Calu3 (cell line): Measurements from ENCODE around the gene CLASP2. TPM values are rescaled to one million over a fixed set of nuclear protein-coding genes. Genes with fewer than 3 reads are reported as not detected.
A peak's percentile ranks its signal among the peaks of the same experiment; 100 is the strongest.

Source experiments
- BruUV-seq: library from RNA; stranded (reverse); fragments of 400-500 nt; replicated peaks from 2 replicates; lab custom pipeline; 2021; lab: Mats Ljungman, UMichigan
- CTCF ChIA-PET: fragments of 300-600 bp; sonication (Branson Sonifier 250); formaldehyde crosslinking; loops from one replicate; lab custom pipeline; 2022; ENCODE audit warnings: antibody characterized with exemption; lab: Charles Lee
- DNase-seq: peaks from one replicate; pipeline ENCODE4 v3.0.0; 2022
- H3K27ac Mint-ChIP-seq: one replicate; pipeline ENCODE4 v1.8.0; 2022; ENCODE audit warnings: mixed read lengths; ENCODE audit not compliant: unreplicated experiment
- H3K27me3 Mint-ChIP-seq: one replicate; pipeline ENCODE4 v1.8.0; 2022; ENCODE audit warnings: mixed read lengths; ENCODE audit not compliant: unreplicated experiment
- H3K36me3 Mint-ChIP-seq: one replicate; pipeline ENCODE4 v1.8.0; 2022; ENCODE audit warnings: mild to moderate bottlenecking, moderate library complexity, mixed read lengths; ENCODE audit not compliant: insufficient read depth, unreplicated experiment
- H3K4me1 Mint-ChIP-seq: one replicate; pipeline ENCODE4 v1.8.0; 2022; ENCODE audit warnings: mild to moderate bottlenecking, low read depth, mixed read lengths; ENCODE audit not compliant: unreplicated experiment
- H3K4me3 Mint-ChIP-seq: one replicate; pipeline ENCODE4 v1.8.0; 2022; ENCODE audit warnings: mild to moderate bottlenecking, low read depth, moderate library complexity, mixed read lengths; ENCODE audit not compliant: unreplicated experiment
- H3K9me3 Mint-ChIP-seq: one replicate; pipeline ENCODE4 v1.8.0; 2022; ENCODE audit warnings: low read depth, mixed read lengths; ENCODE audit not compliant: unreplicated experiment
- intact Hi-C: fragments of 100-400 bp; cut with micrococcal nuclease; formaldehyde crosslinking; loops from one replicate; pipeline ENCODE4 v1.10.0; 2022; ENCODE audit not compliant: unreplicated experiment
- total RNA-seq: library from RNA; stranded (reverse); gene quantifications from 2 replicates; pipeline ENCODE4 v1.2.3, GENCODE V29; 2022
- TF ChIP-seq, protein P1 (sequence below): fragments of 200-600 bp; IDR thresholded peaks from one replicate; pipeline ENCODE4 v1.8.0; 2022; ENCODE audit warnings: antibody characterized with exemption; ENCODE audit not compliant: unreplicated experiment

Gene CLASP2
- total RNA-seq, 1 experiment from 2014 or later, result 56.4 TPM

DNA sequence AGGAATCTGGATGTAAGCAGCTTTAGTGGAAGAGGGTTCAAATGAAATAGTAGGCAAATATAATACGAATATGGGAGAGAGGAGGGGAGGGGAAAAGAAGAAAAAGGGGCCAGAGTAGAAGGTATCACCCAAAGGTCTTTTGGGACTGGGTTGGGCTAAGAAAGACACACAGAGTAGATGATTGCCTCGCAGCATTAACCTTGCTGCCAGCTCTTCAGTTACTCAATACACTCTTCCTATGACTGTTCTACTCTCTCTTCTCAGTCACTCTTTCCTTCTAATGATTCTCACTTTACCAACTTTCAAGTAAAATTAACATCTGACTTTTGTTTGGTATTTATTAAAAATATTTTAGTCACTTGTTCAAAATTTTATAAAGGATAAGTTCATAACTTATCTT is 52.8 kb downstream of the CLASP2 start:
- Mint-ChIP-seq H3K9me3 (no peaks in the 10 kb centered on the region), H3K27me3 (no peaks in the 10 kb centered on the region), H3K36me3 (no peaks in the 10 kb centered on the region), H3K27ac (no peak overlapping the region), H3K4me1 (peaks cover 12% of the 10 kb centered on the region), H3K4me3 (no peak overlapping the region)
- no TSS peak for BruUV-seq
- intact Hi-C loops, result no loop called here
- CTCF ChIA-PET, result no interaction called here
- TF ChIP-seq, protein P1, sequence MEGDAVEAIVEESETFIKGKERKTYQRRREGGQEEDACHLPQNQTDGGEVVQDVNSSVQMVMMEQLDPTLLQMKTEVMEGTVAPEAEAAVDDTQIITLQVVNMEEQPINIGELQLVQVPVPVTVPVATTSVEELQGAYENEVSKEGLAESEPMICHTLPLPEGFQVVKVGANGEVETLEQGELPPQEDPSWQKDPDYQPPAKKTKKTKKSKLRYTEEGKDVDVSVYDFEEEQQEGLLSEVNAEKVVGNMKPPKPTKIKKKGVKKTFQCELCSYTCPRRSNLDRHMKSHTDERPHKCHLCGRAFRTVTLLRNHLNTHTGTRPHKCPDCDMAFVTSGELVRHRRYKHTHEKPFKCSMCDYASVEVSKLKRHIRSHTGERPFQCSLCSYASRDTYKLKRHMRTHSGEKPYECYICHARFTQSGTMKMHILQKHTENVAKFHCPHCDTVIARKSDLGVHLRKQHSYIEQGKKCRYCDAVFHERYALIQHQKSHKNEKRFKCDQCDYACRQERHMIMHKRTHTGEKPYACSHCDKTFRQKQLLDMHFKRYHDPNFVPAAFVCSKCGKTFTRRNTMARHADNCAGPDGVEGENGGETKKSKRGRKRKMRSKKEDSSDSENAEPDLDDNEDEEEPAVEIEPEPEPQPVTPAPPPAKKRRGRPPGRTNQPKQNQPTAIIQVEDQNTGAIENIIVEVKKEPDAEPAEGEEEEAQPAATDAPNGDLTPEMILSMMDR, result no peak
- DNase-seq, result no peak

DNA sequence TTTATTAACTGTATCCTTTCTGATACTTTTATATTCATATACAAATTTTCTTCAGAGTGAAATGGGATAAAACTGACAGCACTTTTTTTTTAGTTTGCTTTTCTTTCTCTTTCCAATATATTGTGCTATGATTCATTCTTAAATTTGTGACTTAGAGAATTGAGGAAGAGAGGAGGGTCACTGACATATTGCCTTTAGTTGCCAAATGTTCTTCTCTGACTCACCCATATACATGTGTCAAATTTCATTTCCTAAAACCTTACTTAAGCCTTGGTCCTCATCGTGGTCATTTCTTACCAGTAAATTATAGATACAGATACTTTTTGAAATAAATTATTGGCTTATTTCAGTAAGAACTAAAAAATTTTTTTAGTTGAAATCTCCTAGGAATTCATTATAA is 53.9 kb downstream of the CLASP2 start:
- no peaks in the 10 kb centered on the region for H3K27me3 Mint-ChIP-seq
- H3K27ac Mint-ChIP-seq, result no peak overlapping the region
- CTCF ChIA-PET, result no interaction called here
- no peaks in the 10 kb centered on the region for H3K9me3 Mint-ChIP-seq
- no TSS peak for BruUV-seq
- intact Hi-C loops, result no loop called here
- H3K4me3 Mint-ChIP-seq, result no peak overlapping the region
- peaks cover 20% of the 10 kb centered on the region for H3K4me1 Mint-ChIP-seq
- no peaks in the 10 kb centered on the region for H3K36me3 Mint-ChIP-seq
- no peak for DNase-seq
- TF ChIP-seq, protein P1, result no peak

DNA sequence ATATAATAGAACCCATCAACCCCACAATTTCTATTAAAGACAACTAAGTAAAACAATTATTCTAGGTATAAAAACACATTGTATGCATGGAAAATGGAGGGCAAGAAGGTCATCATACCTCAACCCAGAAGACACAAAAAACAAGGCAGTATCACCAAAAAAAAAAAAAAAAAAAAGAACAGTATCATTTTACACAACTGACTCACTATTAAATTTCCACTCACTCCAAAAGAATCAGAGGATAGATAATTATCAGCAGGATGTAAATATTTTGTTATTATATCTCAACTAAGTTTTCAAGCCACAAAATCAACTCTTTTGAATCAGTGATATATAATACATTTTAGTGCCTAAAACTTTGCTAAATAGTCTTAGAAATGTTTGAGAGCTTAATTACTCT is 55.0 kb downstream of the CLASP2 start:
- intact Hi-C loops, result no loop called here
- no peak overlapping the region for H3K4me3 Mint-ChIP-seq
- H3K4me1 Mint-ChIP-seq, result peaks cover 30% of the 10 kb centered on the region
- CTCF ChIA-PET, result no interaction called here
- H3K27me3 Mint-ChIP-seq, result no peaks in the 10 kb centered on the region
- TF ChIP-seq, protein P1, result no peak
- no TSS peak for BruUV-seq
- DNase-seq, result no peak
- no peaks in the 10 kb centered on the region for H3K36me3 Mint-ChIP-seq
- H3K27ac Mint-ChIP-seq, result no peak overlapping the region
- no peaks in the 10 kb centered on the region for H3K9me3 Mint-ChIP-seq

- Mint-ChIP-seq H3K9me3 (no peaks in the 10 kb centered on the region), H3K36me3 (no peaks in the 10 kb centered on the region), H3K4me1 (peaks cover 26% of the 10 kb centered on the region), H3K27me3 (no peaks in the 10 kb centered on the region), H3K27ac (peak overlapping the region; percentile 8), H3K4me3 (peak overlapping the region; percentile 44)
- DNase-seq, result no peak
- TF ChIP-seq, protein P1, result no peak
- intact Hi-C loops, result loop anchor here (5.0 kb wide), 1 partner anchor 57 kb away; the partner anchor contains the start of gene CLASP2
- no TSS peak for BruUV-seq
- CTCF ChIA-PET, result interaction anchor here (0.6 to 1.6 kb wide), 2 partner anchors 9 to 127 kb away, joined by 3 to 9 read pairs; no protein-coding TSS in a partner anchor
Measured at GRCh38 chr3:33659856-33660434, 58.1 kb downstream of the CLASP2 start.
